ENCODE data around the gene OR7A5.
"Not testable (repeated sequence)": the region's sequence is repeated elsewhere in the genome, so short reads cannot be mapped to it uniquely, and the experiment has no call there.

DNA sequence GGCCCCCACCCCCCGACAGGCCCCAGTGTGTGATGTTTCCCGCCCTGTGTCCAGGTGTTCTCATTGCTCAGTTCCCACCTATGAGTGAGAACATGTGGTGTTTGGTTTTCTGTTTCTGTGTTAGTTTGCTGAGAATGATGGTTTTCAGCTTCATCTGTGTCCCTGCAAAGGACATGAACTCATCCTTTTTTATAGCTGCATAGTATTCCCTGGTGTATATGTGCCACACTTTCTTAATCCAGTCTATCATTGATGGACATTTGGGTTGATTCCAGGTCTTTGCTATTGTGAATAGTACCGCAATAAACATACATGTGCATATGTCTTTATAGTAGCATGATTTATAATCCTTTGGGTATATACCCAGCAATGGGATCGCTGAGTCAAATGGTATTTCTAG, 57.3 kb downstream of the OR7A5 start:
- TF ChIP-seq, protein P1, sequence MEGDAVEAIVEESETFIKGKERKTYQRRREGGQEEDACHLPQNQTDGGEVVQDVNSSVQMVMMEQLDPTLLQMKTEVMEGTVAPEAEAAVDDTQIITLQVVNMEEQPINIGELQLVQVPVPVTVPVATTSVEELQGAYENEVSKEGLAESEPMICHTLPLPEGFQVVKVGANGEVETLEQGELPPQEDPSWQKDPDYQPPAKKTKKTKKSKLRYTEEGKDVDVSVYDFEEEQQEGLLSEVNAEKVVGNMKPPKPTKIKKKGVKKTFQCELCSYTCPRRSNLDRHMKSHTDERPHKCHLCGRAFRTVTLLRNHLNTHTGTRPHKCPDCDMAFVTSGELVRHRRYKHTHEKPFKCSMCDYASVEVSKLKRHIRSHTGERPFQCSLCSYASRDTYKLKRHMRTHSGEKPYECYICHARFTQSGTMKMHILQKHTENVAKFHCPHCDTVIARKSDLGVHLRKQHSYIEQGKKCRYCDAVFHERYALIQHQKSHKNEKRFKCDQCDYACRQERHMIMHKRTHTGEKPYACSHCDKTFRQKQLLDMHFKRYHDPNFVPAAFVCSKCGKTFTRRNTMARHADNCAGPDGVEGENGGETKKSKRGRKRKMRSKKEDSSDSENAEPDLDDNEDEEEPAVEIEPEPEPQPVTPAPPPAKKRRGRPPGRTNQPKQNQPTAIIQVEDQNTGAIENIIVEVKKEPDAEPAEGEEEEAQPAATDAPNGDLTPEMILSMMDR (conservative IDR thresholded peaks at IDR 0.05; ENCODE audit: low read depth, low read length) = not testable (repeated sequence)
- not testable (repeated sequence) for TF ChIP-seq EZH2 (IDR thresholded peaks at IDR 0.05; ENCODE audit: low read length, unreplicated experiment); EZH2phosphoT487 (IDR thresholded peaks at IDR 0.05; ENCODE audit: borderline replicate concordance, low read length)
